ENCODE measurements around the gene NKIRAS2. TPM values are rescaled to one million over a fixed set of nuclear protein-coding genes. Genes with fewer than 3 reads are reported as not detected.

NKIRAS2 gene
- 10 to 100 TPM; 38.8 to 98.8 TPM for total RNA-seq

- peaks cover 7 to 9% of the 10 kb centered on the region in 2 donors for H3K36me3 ChIP-seq
- TF ChIP-seq POLR2AphosphoS5 (IDR thresholded peaks at IDR 0.05): peak; percentile 94
- peak; percentile 52 for TF ChIP-seq POLR2A (IDR thresholded peaks at IDR 0.05)
- TF ChIP-seq, protein P1, sequence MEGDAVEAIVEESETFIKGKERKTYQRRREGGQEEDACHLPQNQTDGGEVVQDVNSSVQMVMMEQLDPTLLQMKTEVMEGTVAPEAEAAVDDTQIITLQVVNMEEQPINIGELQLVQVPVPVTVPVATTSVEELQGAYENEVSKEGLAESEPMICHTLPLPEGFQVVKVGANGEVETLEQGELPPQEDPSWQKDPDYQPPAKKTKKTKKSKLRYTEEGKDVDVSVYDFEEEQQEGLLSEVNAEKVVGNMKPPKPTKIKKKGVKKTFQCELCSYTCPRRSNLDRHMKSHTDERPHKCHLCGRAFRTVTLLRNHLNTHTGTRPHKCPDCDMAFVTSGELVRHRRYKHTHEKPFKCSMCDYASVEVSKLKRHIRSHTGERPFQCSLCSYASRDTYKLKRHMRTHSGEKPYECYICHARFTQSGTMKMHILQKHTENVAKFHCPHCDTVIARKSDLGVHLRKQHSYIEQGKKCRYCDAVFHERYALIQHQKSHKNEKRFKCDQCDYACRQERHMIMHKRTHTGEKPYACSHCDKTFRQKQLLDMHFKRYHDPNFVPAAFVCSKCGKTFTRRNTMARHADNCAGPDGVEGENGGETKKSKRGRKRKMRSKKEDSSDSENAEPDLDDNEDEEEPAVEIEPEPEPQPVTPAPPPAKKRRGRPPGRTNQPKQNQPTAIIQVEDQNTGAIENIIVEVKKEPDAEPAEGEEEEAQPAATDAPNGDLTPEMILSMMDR (IDR thresholded peaks at IDR 0.05): peak; percentile 76 to 97 (median 94)
- H3K27ac ChIP-seq: peak within 1 kb of the TSS; percentile 69 to 82
- H3K9me3 ChIP-seq: no peaks in the 10 kb centered on the region
- intact Hi-C loops (cut with DNase I): loop anchor here (5.0 kb wide), 1 partner anchor 52 kb away; the partner anchor contains the start of gene CNP
- DNase-seq (ENCODE audit: low spot score): peak; percentile 90
- 28% methylated on average over 10 of the region's 49 CpGs for WGBS
- H3K4me1 ChIP-seq (replicated peaks): peaks cover 8% of the 10 kb centered on the region
- H3K4me3 ChIP-seq: peak within 1 kb of the TSS; percentile 71 to 84
- H3K27me3 ChIP-seq (replicated peaks; ENCODE audit: insufficient read depth): no peaks in the 10 kb centered on the region
These were observed at the start of gene NKIRAS2 for GRCh38 chr17:42019509-42020404. NKIRAS2 (plus strand) TSS chr17:42020090; CDS start chr17:42021578, 1,488 bp downstream.

- Histone ChIP-seq H3K27me3 (replicated peaks; ENCODE audit: insufficient read depth) (no peaks in the 10 kb centered on the region), H3K36me3 (no peaks in the 10 kb centered on the region), H3K4me3 (no peak overlapping the region), H3K27ac (peak overlapping the region in 1 of 2 donors; percentile 55), H3K9me3 (no peaks in the 10 kb centered on the region), H3K4me1 (replicated peaks) (peaks cover 42% of the 10 kb centered on the region)
- intact Hi-C loops (cut with DNase I): no loop called here
- TF ChIP-seq POLR2AphosphoS5 (IDR thresholded peaks at IDR 0.05): no peak
- TF ChIP-seq, protein P1 (IDR thresholded peaks at IDR 0.05): no peak
- TF ChIP-seq POLR2A (IDR thresholded peaks at IDR 0.05): no peak
- 67% methylated on average over 5 of the region's 5 CpGs for WGBS
- no peak for DNase-seq (ENCODE audit: low spot score)
These were observed 49.0 kb upstream of the NKIRAS2 start for GRCh38 chr17:41970901-41971331.

- Histone ChIP-seq H3K27me3 (replicated peaks; ENCODE audit: insufficient read depth) (no peaks in the 10 kb centered on the region), H3K9me3 (no peaks in the 10 kb centered on the region), H3K4me1 (replicated peaks) (peaks cover 52% of the 10 kb centered on the region), H3K27ac (peak overlapping the region; percentile 77 to 78), H3K36me3 (peaks cover 0 to 3% of the 10 kb centered on the region in 2 donors), H3K4me3 (no peak overlapping the region)
- 82% methylated on average over 18 of the region's 18 CpGs for WGBS
- TF ChIP-seq, protein P1 (IDR thresholded peaks at IDR 0.05): no peak
- TF ChIP-seq POLR2AphosphoS5 (IDR thresholded peaks at IDR 0.05) (no peak), POLR2A (IDR thresholded peaks at IDR 0.05) (no peak)
- intact Hi-C loops (cut with DNase I): no loop called here
- DNase-seq (ENCODE audit: low spot score): no peak
These were observed 48.0 kb upstream of the NKIRAS2 start for GRCh38 chr17:41971721-41972523.

- no peak overlapping the region for H3K4me3 ChIP-seq
- no peaks in the 10 kb centered on the region for H3K27me3 ChIP-seq (replicated peaks; ENCODE audit: insufficient read depth)
- intact Hi-C loops (cut with DNase I): no loop called here
- H3K36me3 ChIP-seq: peaks cover 0 to 6% of the 10 kb centered on the region in 2 donors
- WGBS: 40% methylated on average over 20 of the region's 22 CpGs
- DNase-seq (ENCODE audit: low spot score): peak; percentile 78
- TF ChIP-seq POLR2AphosphoS5 (IDR thresholded peaks at IDR 0.05) (peak; percentile 75), POLR2A (IDR thresholded peaks at IDR 0.05) (peak; percentile 10)
- TF ChIP-seq, protein P1 (IDR thresholded peaks at IDR 0.05): no peak
- peaks cover 59% of the 10 kb centered on the region for H3K4me1 ChIP-seq (replicated peaks)
- H3K27ac ChIP-seq: peak overlapping the region; percentile 77 to 78
- no peaks in the 10 kb centered on the region for H3K9me3 ChIP-seq
These were observed 47.1 kb upstream of the NKIRAS2 start for GRCh38 chr17:41972571-41973407.
